Activated gamma-delta T cell treated with Interleukin-2 at 50 U/mL for 16 hours (primary cell): ENCODE data around the gene PRMT6.
"Not testable (repeated sequence)": the region's sequence is repeated elsewhere in the genome, so short reads cannot be mapped to it uniquely, and the experiment has no call there.

Source experiments
- DNase-seq: peaks from one replicate; pipeline ENCODE4 v3.0.0-alpha.2; 2020

The PRMT6 gene

DNA sequence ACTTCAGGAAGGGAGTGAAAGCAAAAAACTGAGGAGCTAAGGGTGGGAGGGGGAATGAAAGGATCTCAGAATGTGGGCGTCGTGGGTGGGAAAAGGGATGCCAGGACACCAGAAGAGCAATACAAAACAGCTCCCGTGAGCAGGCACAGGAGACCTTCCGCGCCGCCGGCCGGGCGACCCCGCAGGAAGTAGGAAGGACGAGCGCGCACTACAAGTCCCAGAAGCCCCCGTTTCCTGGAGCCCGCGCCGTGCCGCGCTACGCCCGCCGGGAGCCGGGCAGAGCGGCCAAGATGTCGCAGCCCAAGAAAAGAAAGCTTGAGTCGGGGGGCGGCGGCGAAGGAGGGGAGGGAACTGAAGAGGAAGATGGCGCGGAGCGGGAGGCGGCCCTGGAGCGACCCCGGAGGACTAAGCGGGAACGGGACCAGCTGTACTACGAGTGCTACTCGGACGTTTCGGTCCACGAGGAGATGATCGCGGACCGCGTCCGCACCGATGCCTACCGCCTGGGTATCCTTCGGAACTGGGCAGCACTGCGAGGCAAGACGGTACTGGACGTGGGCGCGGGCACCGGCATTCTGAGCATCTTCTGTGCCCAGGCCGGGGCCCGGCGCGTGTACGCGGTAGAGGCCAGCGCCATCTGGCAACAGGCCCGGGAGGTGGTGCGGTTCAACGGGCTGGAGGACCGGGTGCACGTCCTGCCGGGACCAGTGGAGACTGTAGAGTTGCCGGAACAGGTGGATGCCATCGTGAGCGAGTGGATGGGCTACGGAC is at the start of gene PRMT6:
Gene PRMT6 (plus strand): TSS at position 249 of the 771 bp plus-strand sequence. CDS start 42 bp downstream, at position 291.
- DNase-seq: peak; percentile 76

DNA sequence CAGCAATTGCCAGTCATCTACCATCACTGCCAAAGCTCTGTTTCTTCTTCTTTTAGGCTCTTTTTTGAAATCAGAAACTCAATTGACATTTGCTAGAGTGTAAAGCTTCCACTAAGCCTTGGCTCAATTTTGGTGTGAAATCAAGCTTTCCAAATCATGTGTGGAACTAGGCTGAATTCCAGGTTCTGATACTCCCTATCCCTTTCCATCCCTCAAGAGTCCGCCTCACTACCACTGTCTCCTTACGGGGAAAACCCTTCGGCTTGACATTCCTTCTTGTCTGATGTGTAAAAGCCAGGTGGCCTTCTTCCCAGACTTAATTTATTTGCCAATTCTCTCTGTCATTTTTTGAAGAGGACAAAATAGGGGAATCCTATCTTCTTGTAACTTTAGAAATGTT is 47.2 kb upstream of the PRMT6 start:
- no peak for DNase-seq

DNA sequence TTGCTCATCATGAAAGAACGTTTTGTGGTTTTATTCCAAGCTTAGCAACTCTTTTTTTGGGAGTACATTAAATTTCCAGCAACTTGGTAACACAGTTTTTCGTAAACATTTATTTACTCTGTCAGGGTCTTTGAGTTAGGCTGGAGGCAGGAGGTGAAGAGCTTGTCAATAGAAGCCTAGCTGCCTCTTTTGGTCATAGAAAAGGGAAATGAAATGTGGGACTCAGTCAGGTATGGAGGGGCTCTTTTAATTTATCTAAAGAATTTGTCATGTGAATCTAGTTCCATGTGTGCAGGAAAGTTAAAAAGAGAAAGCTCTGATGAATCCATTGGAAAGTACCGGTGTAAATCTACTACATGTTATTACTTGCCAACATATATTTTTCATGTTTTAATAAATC is 45.9 kb upstream of the PRMT6 start:
- DNase-seq: no peak

DNA sequence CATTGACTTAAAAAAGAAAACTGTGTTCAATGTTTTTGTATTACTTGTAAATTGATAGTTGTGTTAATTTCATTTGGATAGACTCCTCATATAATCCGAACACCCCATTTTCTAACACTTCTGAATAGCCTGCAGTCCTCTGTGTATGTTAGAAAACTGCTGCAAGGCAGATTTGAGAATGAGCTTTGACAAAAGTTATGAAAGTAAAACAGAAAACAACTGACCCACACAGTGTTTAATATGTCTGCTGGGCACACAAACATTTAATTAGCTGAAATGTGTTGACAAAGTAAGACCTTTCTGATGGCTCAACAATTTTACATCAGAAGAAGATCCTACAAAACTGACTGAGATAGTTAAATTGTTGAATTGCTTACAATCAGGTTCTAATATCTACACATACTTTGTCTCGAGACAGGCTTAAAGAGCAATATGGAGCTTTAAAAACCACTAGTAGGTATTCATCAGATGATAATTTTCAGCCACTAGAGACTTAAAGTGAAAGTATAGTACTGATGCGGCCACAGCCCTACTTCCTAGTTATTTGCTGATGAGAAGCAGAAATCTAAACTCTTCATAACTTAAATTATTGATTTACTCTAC is 40.0 kb upstream of the PRMT6 start:
- DNase-seq: no peak

DNA sequence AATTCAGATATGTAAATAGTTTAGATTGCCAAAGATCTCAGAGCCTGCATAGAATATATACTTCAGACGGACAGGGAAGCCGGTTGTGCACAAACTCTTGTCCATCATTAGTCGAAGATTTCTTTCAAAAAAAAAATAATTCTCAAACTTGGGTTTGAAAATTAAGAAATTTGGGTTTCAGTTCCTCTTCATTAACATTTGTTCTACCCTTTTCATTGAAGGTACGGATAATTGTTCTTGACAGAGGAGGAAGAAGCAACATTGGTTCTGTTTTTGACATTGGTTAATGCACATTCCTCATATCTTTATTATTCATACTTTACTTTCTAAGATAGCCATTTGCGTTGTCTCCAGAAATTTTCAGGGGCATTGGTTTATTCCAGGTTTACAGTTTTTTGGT is 38.0 kb upstream of the PRMT6 start:
- DNase-seq: no peak

DNA sequence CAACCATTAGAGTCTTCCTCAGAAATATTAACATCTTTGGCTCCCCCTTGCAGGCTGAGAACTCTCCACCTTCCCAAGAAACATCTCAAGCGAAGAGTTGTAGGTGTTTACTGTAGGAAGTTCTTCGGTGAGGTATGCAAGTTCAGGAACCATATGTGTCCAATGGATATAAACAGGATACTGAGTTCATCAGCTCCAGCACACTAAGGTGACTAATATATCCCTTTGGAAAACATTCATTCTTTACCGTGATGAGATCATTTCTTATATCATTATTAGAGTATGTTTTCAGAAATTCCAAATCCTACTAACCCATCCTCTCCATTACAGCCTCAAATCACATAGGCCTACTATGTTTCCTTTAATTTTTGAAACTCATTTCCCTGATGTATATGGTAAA is 37.3 kb upstream of the PRMT6 start:
- DNase-seq: no peak

DNA sequence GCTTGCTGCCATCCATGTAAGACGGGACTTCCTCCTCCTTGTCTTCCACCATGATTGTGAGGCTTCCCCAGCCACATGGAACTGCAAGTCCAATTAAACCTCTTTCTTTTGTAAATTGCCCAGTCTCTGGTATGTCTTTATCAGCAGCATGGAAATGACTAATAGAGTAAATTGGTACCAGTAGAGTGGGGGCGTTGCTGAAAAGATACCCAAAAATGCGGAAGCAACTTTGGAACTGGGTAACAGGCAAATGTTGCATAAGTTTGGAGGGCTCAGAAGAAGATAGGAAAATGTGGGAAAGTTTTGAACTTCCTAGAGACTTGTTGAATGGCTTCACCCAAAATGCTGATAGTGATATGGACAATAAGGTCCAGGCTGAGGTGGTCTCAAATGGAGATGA is 17.6 kb upstream of the PRMT6 start:
- not testable (repeated sequence) for DNase-seq

DNA sequence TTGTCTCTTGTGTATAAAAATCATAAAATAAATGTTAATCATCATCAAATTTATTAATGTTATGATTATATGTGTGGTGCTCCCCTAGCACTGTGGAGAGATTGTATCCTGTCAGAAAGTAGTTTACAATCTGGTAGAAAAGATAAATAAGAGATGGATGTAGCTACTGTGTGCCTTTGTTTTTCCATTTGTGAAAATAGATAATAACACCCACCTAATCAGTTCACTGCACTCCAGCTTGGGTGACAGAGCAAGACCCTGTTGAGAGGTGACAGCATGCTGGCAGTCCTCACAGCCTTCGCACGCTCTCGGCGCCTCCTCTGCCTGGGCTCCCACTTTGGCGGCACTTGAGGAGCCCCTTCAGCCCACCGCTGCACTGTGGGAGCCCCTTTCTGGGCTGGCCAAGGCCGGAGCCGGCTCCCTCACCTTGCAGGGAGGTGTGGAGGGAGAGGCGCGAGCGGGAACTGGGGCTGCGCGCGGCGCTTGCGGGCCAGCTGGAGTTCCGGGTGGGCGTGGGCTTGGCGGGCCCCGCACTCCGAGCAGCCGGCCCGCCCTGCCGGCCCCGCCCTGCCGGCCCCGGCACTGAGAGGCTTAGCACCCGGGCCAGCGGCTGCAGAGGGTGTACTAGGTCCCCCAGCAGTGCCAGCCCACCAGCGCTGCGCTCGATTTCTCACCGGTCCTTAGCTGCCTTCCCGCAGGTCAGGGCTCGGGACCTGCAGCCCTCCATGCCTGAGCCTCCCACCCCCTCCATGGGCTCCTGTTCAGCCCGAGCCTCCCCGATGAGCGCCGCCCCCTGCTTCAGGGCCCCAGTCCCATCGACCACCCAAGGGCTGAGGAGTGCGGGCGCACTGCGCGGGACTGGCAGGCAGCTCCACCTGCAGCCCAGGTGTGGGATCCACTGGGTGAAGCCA is 11.9 kb upstream of the PRMT6 start:
- not testable (repeated sequence) for DNase-seq

DNA sequence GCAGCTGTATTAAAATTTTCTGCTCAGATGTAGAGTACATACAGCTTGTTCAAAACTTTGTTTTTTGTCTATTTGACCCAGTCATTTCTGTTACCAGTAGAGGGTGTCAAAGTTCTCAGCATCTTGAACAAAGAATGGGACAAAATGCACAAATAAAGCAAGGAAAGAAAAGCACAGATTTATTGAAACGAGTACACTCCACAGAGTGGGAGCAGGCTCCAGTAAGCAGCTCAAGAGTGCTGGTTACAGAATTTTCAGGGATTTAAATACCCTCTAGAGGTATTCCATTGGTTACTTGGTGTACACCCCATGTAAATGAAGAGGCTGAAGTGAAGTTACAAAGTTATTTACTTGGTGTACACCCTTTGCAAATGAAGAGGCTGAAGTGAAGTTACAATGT is 8.9 kb upstream of the PRMT6 start:
- DNase-seq: no peak

DNA sequence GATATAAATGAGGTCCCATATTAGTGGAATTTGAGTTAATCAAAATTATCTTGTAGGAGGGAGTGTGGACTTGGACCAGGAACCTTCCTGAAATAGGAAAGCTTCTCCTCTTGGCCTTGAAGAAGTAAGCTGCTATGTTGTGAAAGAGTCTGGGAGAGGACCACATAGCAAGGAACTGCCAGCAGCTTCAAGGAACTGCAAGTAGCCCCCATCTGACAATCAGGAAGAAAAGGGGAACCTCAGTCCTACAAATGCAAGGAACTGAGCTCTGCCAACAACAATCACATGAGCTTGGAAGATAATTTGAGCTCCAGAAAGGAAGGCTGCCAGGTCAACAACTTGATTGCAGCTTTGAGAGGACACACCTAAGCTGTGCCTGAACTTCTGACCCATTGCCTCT is 8.2 kb upstream of the PRMT6 start:
- DNase-seq: no peak

DNA sequence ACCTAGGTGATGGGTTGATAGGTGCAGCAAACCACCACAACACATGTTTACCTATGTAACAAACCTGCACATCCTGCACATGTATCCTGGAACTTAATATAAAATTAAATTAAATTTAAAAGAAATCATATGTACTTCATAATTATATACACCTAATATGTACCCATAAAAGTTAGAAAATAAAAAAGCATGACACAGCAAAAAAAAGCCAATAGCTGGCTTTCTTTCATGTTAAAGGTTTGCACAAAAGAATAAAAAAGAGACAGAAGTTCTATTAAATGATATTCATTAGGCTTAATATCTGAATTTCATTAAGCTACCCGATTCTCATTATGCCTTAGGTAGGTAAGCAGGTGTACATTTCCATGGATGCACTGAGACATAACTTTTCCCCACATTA is 5.2 kb upstream of the PRMT6 start:
- no peak for DNase-seq

DNA sequence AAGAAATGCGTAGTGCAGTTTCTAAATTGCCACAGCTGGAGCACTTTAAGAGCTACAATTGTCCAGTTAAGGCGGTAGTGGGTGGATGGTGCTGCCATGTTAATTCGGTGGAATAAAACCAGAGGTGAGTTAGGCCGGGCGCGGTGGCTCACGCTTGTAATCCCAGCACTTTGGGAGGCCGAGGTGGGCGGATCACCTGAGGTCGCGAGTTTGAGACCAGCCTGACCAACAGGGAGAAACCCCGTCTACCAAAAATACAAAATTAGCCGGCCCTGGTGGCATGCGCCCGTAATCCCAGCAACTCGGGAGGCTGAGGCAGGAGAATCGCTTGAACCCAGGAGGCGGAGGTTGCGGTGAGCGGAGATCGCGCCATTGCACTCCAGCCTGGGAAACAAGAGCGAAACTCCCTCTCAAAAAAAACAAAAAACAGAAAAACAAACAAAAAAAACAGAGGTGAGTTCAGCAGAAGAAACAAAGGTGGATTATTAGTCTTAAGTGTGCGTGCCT is 502 bp upstream of the PRMT6 start:
- not testable (repeated sequence) for DNase-seq

DNA sequence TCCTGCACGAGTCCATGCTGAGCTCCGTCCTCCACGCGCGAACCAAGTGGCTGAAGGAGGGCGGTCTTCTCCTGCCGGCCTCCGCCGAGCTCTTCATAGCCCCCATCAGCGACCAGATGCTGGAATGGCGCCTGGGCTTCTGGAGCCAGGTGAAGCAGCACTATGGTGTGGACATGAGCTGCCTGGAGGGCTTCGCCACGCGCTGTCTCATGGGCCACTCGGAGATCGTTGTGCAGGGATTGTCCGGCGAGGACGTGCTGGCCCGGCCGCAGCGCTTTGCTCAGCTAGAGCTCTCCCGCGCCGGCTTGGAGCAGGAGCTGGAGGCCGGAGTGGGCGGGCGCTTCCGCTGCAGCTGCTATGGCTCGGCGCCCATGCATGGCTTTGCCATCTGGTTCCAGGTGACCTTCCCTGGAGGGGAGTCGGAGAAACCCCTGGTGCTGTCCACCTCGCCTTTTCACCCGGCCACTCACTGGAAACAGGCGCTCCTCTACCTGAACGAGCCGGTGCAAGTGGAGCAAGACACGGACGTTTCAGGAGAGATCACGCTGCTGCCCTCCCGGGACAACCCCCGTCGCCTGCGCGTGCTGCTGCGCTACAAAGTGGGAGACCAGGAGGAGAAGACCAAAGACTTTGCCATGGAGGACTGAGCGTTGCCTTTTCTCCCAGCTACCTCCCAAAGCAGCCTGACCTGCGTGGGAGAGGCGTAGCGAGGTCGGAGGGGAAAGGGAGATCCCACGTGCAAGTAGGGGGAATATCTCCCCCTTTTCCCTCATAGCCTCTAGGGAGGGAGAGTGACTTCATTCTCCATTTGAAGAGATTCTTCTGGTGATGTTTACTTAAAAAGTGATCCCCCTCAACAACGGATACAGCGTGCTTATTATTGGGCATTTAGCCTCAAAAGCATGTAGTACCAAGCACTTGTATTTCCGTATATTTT is 991 bp downstream of the PRMT6 start:
- peak; percentile 6 for DNase-seq

DNA sequence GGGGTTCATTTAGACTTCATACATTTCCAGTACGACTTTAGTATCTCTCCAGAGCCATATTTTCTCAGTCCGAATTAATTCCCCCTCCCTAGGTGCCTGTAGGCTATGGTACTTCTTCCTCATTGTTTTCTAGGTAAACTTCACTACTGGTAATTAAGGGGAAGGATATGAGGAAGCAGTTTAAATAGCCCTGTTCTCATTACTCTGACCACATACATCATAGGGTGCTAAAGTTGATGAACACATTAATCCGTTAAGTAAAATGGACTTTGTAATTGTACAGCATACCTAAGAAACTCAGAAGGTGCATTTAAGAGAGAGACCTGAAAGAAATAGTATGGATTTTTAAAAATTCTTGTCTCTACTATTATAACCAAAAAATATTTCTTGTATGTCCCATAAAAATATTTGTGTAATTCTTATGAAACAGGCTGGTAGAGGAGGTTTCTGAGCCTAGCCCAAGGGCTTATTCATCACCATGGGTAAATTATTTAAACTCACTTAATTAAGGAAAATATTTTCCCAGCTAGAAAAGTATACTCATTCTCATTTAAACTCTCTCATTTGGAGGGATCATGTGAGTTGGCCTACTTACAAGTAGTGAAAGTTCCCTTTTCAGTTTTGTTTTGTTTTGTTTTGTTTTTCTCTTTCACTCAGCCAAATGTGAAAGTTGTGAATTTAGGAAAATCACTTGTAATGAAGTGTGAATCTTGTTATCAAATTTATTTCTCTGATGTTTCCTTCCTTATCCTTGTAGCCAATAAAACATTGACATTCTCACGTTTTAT is 2.0 kb downstream of the PRMT6 start:
- no peak for DNase-seq

DNA sequence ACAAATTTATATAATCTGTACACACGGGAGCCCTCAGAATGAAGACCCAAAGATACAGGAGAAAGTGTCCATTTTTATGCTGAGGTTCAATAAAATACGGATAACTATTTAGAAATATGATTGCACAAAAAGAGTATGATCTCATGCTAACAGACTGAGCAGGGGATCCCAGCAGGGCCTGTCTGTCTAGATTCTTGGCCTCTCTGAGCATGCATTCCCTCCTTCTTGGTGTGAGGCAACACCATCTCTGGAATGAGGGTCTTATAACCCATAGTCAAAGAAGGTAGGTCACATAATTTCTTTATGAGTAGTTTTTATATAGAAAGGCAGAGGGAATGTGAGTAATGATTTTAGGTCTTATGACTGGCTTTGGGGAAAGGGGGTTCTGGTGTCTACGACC is 5.4 kb downstream of the PRMT6 start:
- DNase-seq: no peak

DNA sequence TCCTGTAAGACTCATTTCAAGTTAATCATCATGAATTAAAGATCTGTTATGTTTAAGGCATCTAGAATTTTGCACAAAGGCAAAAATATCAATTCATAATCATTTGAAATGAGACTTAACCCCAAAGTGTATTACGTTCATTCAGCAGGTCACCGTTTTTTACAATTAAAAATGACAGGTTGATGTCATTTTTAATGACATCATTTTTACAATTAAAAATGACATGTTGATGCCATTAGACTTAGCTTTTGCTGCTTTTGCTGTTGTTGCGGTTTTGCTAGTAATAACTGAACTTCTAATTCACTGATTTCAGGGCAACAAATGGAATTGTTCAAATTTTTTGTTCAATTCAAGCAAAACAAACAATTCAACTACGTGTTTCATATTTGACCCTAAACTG is 17.0 kb downstream of the PRMT6 start:
- no peak for DNase-seq

DNA sequence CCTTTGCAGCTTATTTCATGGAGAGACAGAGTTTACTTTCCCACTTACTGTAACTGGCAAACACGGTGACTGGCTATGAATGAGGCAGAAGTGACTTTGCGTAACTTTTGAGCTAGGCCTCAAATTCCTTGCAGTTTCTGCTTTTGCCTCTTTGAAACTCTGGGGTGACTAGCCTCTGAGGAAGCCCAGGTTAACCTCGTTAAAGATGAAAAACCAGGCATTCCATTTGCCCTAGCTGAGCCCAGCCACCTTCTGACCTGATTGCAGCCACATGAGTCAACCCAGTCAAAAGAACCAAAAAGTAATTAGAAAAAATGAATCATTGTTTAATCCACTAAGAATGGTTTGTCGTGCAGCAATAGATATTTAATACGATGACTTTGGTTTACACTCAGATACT is 20.4 kb downstream of the PRMT6 start:
- no peak for DNase-seq

DNA sequence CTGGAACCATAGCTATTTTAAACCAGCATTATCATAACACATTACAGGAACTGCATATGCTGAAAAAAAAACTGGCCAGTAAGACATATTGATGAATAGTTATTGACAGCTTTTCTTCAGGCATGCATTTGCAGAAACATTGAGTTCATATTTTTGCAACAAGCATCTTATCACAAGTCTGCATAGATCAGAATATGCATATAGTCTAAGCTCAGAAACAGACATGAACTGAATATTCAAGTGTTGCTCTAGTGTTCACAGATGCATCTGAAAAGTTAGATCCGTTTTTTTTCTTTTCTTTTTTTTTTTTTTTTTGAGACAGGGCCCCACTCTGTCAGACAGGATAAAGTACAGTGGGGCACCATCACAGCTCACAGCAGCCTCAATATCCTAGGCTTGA is 22.8 kb downstream of the PRMT6 start:
- no peak for DNase-seq

DNA sequence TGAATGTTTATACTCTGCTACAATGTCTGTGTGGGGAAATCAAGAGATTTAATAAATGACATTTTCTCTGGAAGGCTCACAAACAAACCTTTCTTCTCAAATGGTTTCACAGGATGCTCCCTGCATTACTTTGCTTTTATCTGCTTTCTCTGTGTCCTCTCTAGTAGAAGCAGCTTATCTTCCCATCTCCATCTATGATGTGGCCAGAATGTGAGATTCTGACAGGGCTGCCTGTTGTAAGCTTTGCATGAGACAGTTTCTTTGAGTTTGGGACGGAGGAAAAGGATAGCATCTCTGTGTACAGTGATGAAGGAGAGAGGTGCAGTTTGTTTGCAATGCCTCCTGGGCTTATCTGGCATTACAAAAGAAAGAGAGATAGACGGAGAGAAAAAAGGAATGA is 24.6 kb downstream of the PRMT6 start:
- no peak for DNase-seq

DNA sequence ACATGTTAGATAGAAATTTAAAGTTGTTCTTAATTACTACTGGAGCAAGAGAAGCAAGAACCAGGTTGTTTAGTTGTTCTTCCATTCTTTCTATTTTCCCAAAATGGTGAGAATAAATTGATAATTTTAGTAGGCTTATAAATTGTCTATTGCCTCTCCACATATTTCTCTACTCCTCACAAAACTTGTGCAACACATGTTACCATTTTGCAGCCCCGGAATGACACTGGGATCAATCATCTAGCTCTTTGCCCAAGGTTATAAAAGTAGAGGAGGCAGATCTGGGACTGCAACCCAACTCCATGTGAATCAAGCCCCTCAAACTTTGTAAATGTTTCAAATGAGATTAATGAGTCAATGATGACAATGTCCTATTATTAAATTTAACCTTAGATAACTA is 34.9 kb downstream of the PRMT6 start:
- no peak for DNase-seq

DNA sequence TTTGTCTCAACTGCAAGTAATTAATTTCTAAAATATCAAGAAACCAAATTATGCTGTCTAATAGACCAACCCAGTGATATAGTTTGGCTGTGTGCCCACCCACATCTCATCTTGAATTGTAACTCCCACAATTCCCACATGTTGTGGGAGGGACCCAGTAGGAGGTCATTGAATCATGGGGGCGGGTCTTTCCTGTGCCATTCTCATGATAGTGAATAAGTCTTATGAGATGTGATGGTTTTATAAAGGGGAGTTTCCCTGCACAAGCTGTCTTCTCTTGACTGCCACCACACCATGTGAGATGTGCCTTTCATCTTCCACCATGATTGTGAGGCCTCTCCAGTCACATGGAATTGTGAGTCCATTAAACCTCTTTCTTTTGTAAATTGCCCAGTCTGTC is 36.9 kb downstream of the PRMT6 start:
- not testable (repeated sequence) for DNase-seq

DNA sequence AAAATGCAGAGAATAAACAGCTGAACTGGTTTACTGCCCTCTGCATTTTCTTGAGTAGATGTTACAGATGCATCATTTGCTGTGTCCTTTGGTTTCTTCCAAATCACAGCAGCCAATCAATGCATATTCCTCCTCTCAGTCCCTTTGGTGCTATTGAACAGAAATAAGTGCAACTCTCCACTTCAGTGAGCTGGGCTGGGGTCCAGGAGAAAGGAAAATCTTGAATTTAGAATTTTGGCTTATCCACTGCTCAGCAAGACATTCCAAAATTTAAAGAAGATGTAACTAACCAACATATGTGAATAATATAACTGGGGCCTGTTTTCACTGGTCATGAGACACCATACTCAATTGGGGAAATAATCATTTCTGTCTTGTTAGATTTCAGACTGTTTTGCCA is 39.2 kb downstream of the PRMT6 start:
- DNase-seq: no peak
